ENCODE measurements around the gene MARVELD3. TPM values are rescaled to one million over a fixed set of nuclear protein-coding genes. Genes with fewer than 3 reads are reported as not detected.

MARVELD3 gene
- total RNA-seq, 1 experiment from 2014 or later, result 27.0 TPM

DNA sequence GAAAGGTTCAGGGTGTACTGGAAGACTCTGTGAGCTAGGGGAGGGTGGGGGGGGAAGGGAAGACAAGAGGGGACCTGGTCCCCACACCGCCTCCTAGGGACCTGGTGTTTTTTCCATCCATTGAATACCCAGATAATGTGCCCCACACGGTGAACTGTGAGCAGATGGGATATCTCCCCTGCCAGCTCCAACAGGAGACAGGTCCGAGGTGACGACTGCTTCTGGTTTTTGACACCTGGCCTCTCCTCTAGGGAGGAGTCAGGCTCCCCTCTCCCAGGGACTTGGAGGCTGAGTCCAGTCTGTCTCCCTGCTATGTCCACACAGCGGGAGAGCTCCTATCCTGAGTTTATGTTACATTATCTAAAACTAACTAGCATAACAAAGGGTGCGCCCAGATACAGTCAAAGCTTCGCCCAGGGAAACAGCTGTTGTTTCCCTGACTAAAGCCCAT lies 1.8 kb downstream of the MARVELD3 start:
- Histone ChIP-seq H4K8ac (replicated peaks; ENCODE audit: insufficient read length, low read depth, low read length) (no peak overlapping the region), H2AK5ac (ENCODE audit: insufficient read length, low read length) (no peak overlapping the region), H2BK12ac (ENCODE audit: insufficient read length, low read depth, low read length) (no peak overlapping the region), H4K5ac (ENCODE audit: insufficient read length, low read depth, low read length) (no peak overlapping the region), H3T11ph (ENCODE audit: low read length) (no peak overlapping the region), H3K4ac (ENCODE audit: low read depth, low read length) (no peak overlapping the region), H3K14ac (ENCODE audit: insufficient read depth, low read length) (no peak overlapping the region), H4K91ac (ENCODE audit: insufficient read length, low read depth, low read length) (no peak overlapping the region), H3K27me3 (ENCODE audit: insufficient read depth, low read length) (no peaks in the 10 kb centered on the region), H2BK20ac (ENCODE audit: low read depth, low read length, poor library complexity, severe bottlenecking) (no peak overlapping the region), H3K18ac (ENCODE audit: insufficient read length, low read depth, low read length) (no peak overlapping the region), H3K9me3 (ENCODE audit: control insufficient read depth, low read depth, low read length) (no peaks in the 10 kb centered on the region), H3K23me2 (ENCODE audit: insufficient read length, low read depth, low read length, poor library complexity, severe bottlenecking) (no peaks in the 10 kb centered on the region), H3K4me2 (ENCODE audit: insufficient read depth, insufficient read length, low read length) (peak overlapping the region; percentile 45), H3K27ac (ENCODE audit: insufficient read length, low read depth, low read length) (no peak overlapping the region), H2BK5ac (ENCODE audit: insufficient read length, low read length) (no peak overlapping the region), H3K23ac (ENCODE audit: insufficient read length, low read depth, low read length) (no peak overlapping the region), H3K79me1 (ENCODE audit: insufficient read depth, low read depth, low read length, poor library complexity, severe bottlenecking) (no peaks in the 10 kb centered on the region), H3K56ac (ENCODE audit: insufficient read length, low read depth, low read length) (no peak overlapping the region), H2BK120ac (ENCODE audit: low read depth, low read length, poor library complexity, severe bottlenecking) (no peak overlapping the region), H3K9ac (ENCODE audit: extremely low read depth, insufficient read length, low read length) (no peak overlapping the region), H3K4me1 (ENCODE audit: insufficient read depth, low read length) (peaks cover 3% of the 10 kb centered on the region; the same call in 1 of the 2 replicates), H2AFZ (ENCODE audit: low read length) (no peak overlapping the region), H2BK15ac (ENCODE audit: low read depth, low read length) (no peak overlapping the region), H4K20me1 (ENCODE audit: control insufficient read depth, insufficient read depth, insufficient read length) (no peaks in the 10 kb centered on the region), H3K79me2 (ENCODE audit: insufficient read depth, low read length) (no peaks in the 10 kb centered on the region)
- DNase-seq, result no peak
- TF ChIP-seq, protein P1, sequence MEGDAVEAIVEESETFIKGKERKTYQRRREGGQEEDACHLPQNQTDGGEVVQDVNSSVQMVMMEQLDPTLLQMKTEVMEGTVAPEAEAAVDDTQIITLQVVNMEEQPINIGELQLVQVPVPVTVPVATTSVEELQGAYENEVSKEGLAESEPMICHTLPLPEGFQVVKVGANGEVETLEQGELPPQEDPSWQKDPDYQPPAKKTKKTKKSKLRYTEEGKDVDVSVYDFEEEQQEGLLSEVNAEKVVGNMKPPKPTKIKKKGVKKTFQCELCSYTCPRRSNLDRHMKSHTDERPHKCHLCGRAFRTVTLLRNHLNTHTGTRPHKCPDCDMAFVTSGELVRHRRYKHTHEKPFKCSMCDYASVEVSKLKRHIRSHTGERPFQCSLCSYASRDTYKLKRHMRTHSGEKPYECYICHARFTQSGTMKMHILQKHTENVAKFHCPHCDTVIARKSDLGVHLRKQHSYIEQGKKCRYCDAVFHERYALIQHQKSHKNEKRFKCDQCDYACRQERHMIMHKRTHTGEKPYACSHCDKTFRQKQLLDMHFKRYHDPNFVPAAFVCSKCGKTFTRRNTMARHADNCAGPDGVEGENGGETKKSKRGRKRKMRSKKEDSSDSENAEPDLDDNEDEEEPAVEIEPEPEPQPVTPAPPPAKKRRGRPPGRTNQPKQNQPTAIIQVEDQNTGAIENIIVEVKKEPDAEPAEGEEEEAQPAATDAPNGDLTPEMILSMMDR (conservative IDR thresholded peaks at IDR 0.05), result peak; percentile 36; the same call in 2 of the 3 replicates
- H3K36me3 Mint-ChIP-seq (ENCODE audit: insufficient read depth in 1 of 3, low read depth in 3 of 3), result peaks cover 10 to 37% (median 33%) of the 10 kb centered on the region in 3 experiments; a peak in 6 of 7 replicates
- no CpG with 5 or more reads among the region's 7 CpGs for WGBS (ENCODE audit: extremely low coverage, insufficient read length, low lambda C conversion rate)
- H3K4me1 Mint-ChIP-seq, result peaks cover 16% of the 10 kb centered on the region in 2 experiments
- H3K9me3 Mint-ChIP-seq, result no peaks in the 10 kb centered on the region
- H3K4me3 Mint-ChIP-seq, result peak overlapping the region; percentile 87 to 91
- H3K27ac Mint-ChIP-seq, result 0 out of 7 replicates have a peak overlapping the region, but pooled peaks of 1 of the 3 experiments have one; percentile 49
- H3K27me3 Mint-ChIP-seq (ENCODE audit: low read depth), result no peaks in the 10 kb centered on the region; the same call in 1 of the 2 replicates

All from H9 (cell line).